HEK293T (cell line): ENCODE measurements around the gene CPE.

ENCODE experiments used
- ARNT ChIP-seq: fragments of 450-650 bp; IDR thresholded peaks from 2 replicates; pipeline ENCODE4 v1.6.1; 2017; ENCODE audit warnings: mild to moderate bottlenecking
- CTBP1 ChIP-seq: fragments of 450-650 bp; IDR thresholded peaks from 2 replicates; pipeline ENCODE4 v1.6.1; 2016; ENCODE audit warnings: borderline replicate concordance
- FOXA1 ChIP-seq: fragments of 450-650 bp; IDR thresholded peaks from 2 replicates; pipeline ENCODE4 v1.6.1; 2016; ENCODE audit warnings: mild to moderate bottlenecking
- FOXK2 ChIP-seq: fragments of 450-650 bp; IDR thresholded peaks from 2 replicates; pipeline ENCODE4 v1.6.1; 2016; ENCODE audit warnings: mild to moderate bottlenecking
- FOXM1 ChIP-seq: fragments of 450-650 bp; IDR thresholded peaks from 2 replicates; pipeline ENCODE4 v1.6.1; 2017; ENCODE audit warnings: mild to moderate bottlenecking, borderline replicate concordance
- L3MBTL2 ChIP-seq: fragments of 450-650 bp; conservative IDR thresholded peaks from 2 replicates; pipeline ENCODE4 v1.6.1; 2016; ENCODE audit warnings: mild to moderate bottlenecking
- LEF1 ChIP-seq: fragments of 450-650 bp; IDR thresholded peaks from 2 replicates; pipeline ENCODE4 v1.6.1; 2017; ENCODE audit warnings: mild to moderate bottlenecking, borderline replicate concordance
- NFRKB ChIP-seq: fragments of 450-650 bp; IDR thresholded peaks from 2 replicates; pipeline ENCODE4 v1.6.1; 2016; ENCODE audit warnings: mild to moderate bottlenecking, moderate library complexity
- PKNOX1 ChIP-seq: fragments of 450-650 bp; IDR thresholded peaks from 2 replicates; pipeline ENCODE4 v1.6.1; 2016
- SP1 ChIP-seq: fragments of 450-650 bp; IDR thresholded peaks from 2 replicates; pipeline ENCODE4 v1.6.1; 2017
- SUZ12 ChIP-seq: fragments of 450-650 bp; IDR thresholded peaks from 2 replicates; pipeline ENCODE4 v1.6.1; 2016; ENCODE audit warnings: mild to moderate bottlenecking
- TARDBP ChIP-seq: fragments of 450-650 bp; IDR thresholded peaks from 2 replicates; pipeline ENCODE4 v1.6.1; 2016
- ZNF384 ChIP-seq: fragments of 450-650 bp; IDR thresholded peaks from 2 replicates; pipeline ENCODE4 v1.6.1; 2016

GRCh38 chr4:165386328-165386727, 7.5 kb downstream of the CPE start:
- TF ChIP-seq ZNF384 (no peak), ARNT (no peak), FOXM1 (no peak), SP1 (no peak), NFRKB (no peak), FOXK2 (no peak), SUZ12 (no peak), TARDBP (no peak), PKNOX1 (no peak), L3MBTL2 (no peak), LEF1 (no peak), FOXA1 (no peak), CTBP1 (no peak)
